ENCODE data around the gene PDE11A. TPM values are rescaled to one million over a fixed set of nuclear protein-coding genes. Genes with fewer than 3 reads are reported as not detected.
"Not testable (repeated sequence)": the region's sequence is repeated elsewhere in the genome, so short reads cannot be mapped to it uniquely, and the experiment has no call there.

PDE11A gene
- polyA plus RNA-seq, 1 donor, result 1.5 TPM

- Histone ChIP-seq H3K27ac (ENCODE audit: low read length) (no peak overlapping the region), H3K36me3 (ENCODE audit: control insufficient read depth, insufficient read depth, low read length) (no peaks in the 10 kb centered on the region), H3K4me1 (ENCODE audit: control insufficient read depth, insufficient read depth, low read length) (no peaks in the 10 kb centered on the region), H3K9me3 (ENCODE audit: control insufficient read depth, low read depth, low read length) (no peaks in the 10 kb centered on the region), H3K4me3 (ENCODE audit: low read length) (no peak overlapping the region), H3K27me3 (ENCODE audit: control insufficient read depth, insufficient read depth, low read length) (no peaks in the 10 kb centered on the region)
- 0% methylated on average over 1 of the region's 2 CpGs for WGBS (ENCODE audit: insufficient coverage, low lambda C conversion rate)
- peak; percentile 30 to 44 for DNase-seq
These were observed 89.3 kb downstream of the PDE11A start for GRCh38 chr2:177983183-177983788.

GRCh38 chr2:177972782-177973181 lies 99.8 kb downstream of the PDE11A start:
- Histone ChIP-seq H3K9me3 (ENCODE audit: control insufficient read depth, low read depth, low read length) (no peaks in the 10 kb centered on the region), H3K27ac (ENCODE audit: low read length) (no peak overlapping the region), H3K36me3 (ENCODE audit: control insufficient read depth, insufficient read depth, low read length) (no peaks in the 10 kb centered on the region), H3K4me3 (ENCODE audit: low read length) (no peak overlapping the region), H3K27me3 (ENCODE audit: control insufficient read depth, insufficient read depth, low read length) (no peaks in the 10 kb centered on the region), H3K4me1 (ENCODE audit: control insufficient read depth, insufficient read depth, low read length) (peaks cover 8% of the 10 kb centered on the region)
- no CpG with 5 or more reads among the region's 8 CpGs for WGBS (ENCODE audit: insufficient coverage, low lambda C conversion rate)
- DNase-seq, result no peak

GRCh38 chr2:177972123-177972522 lies 100.5 kb downstream of the PDE11A start:
- Histone ChIP-seq H3K4me1 (ENCODE audit: control insufficient read depth, insufficient read depth, low read length) (peaks cover 8% of the 10 kb centered on the region), H3K36me3 (ENCODE audit: control insufficient read depth, insufficient read depth, low read length) (no peaks in the 10 kb centered on the region), H3K27me3 (ENCODE audit: control insufficient read depth, insufficient read depth, low read length) (no peaks in the 10 kb centered on the region), H3K4me3 (ENCODE audit: low read length) (no peak overlapping the region), H3K27ac (ENCODE audit: low read length) (no peak overlapping the region), H3K9me3 (ENCODE audit: control insufficient read depth, low read depth, low read length) (no peaks in the 10 kb centered on the region)
- DNase-seq, result no peak

GRCh38 chr2:177970670-177971454 lies 101.7 kb downstream of the PDE11A start:
- no peaks in the 10 kb centered on the region for H3K36me3 ChIP-seq (ENCODE audit: control insufficient read depth, insufficient read depth, low read length)
- H3K4me3 ChIP-seq (ENCODE audit: low read length), result no peak overlapping the region
- H3K4me1 ChIP-seq (ENCODE audit: control insufficient read depth, insufficient read depth, low read length), result peaks cover 8% of the 10 kb centered on the region
- no peaks in the 10 kb centered on the region for H3K27me3 ChIP-seq (ENCODE audit: control insufficient read depth, insufficient read depth, low read length)
- peak; percentile 58 to 83 for DNase-seq
- WGBS (ENCODE audit: insufficient coverage, low lambda C conversion rate), result 90% methylated on average over 2 of the region's 3 CpGs
- H3K27ac ChIP-seq (ENCODE audit: low read length), result peak overlapping the region; percentile 41
- H3K9me3 ChIP-seq (ENCODE audit: control insufficient read depth, low read depth, low read length), result no peaks in the 10 kb centered on the region

- Histone ChIP-seq H3K27me3 (ENCODE audit: control insufficient read depth, insufficient read depth, low read length) (no peaks in the 10 kb centered on the region), H3K27ac (ENCODE audit: low read length) (no peak overlapping the region), H3K9me3 (ENCODE audit: control insufficient read depth, low read depth, low read length) (no peaks in the 10 kb centered on the region), H3K4me1 (ENCODE audit: control insufficient read depth, insufficient read depth, low read length) (no peaks in the 10 kb centered on the region), H3K36me3 (ENCODE audit: control insufficient read depth, insufficient read depth, low read length) (no peaks in the 10 kb centered on the region), H3K4me3 (ENCODE audit: low read length) (no peak overlapping the region)
- no CpG with 5 or more reads among the region's 1 CpG for WGBS (ENCODE audit: insufficient coverage, low lambda C conversion rate)
- DNase-seq, result no peak
These were observed 107.7 kb downstream of the PDE11A start for GRCh38 chr2:177964892-177965291.

- WGBS (ENCODE audit: insufficient coverage, low lambda C conversion rate), result no CpG with 5 or more reads among the region's 1 CpG
- Histone ChIP-seq H3K4me3 (ENCODE audit: low read length) (no peak overlapping the region), H3K4me1 (ENCODE audit: control insufficient read depth, insufficient read depth, low read length) (no peaks in the 10 kb centered on the region), H3K27ac (ENCODE audit: low read length) (no peak overlapping the region), H3K36me3 (ENCODE audit: control insufficient read depth, insufficient read depth, low read length) (no peaks in the 10 kb centered on the region), H3K9me3 (ENCODE audit: control insufficient read depth, low read depth, low read length) (no peaks in the 10 kb centered on the region), H3K27me3 (ENCODE audit: control insufficient read depth, insufficient read depth, low read length) (no peaks in the 10 kb centered on the region)
- no peak for DNase-seq
These were observed 120.4 kb downstream of the PDE11A start for GRCh38 chr2:177952151-177952550.

DNA sequence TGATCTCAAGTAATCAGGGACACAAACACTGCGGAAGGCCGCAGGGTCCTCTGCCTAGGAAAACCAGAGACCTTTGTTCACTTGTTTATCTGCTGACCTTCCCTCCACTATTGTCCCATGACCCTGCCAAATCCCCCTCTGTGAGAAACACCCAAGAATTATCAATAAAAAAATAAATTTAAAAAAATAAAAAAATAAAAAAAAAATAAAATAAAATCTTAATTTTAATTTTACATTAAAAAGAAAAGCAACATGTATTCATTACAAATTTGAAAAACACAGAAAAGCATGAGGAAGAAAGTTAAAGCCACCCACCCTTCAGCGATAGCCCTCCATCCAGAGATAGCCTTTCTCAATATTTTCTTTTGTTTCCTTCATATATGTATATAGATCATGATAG lies 125.0 kb downstream of the PDE11A start:
- no CpG with 5 or more reads among the region's 3 CpGs for WGBS (ENCODE audit: insufficient coverage, low lambda C conversion rate)
- not testable (repeated sequence) for H3K27me3 ChIP-seq (ENCODE audit: control insufficient read depth, insufficient read depth, low read length); H3K27ac ChIP-seq (ENCODE audit: low read length); H3K4me1 ChIP-seq (ENCODE audit: control insufficient read depth, insufficient read depth, low read length); DNase-seq; H3K4me3 ChIP-seq (ENCODE audit: low read length); H3K36me3 ChIP-seq (ENCODE audit: control insufficient read depth, insufficient read depth, low read length); H3K9me3 ChIP-seq (ENCODE audit: control insufficient read depth, low read depth, low read length)

GRCh38 chr2:177944530-177944929 lies 128.0 kb downstream of the PDE11A start:
- no CpG with 5 or more reads among the region's 14 CpGs for WGBS (ENCODE audit: insufficient coverage, low lambda C conversion rate)
- not testable (repeated sequence) for DNase-seq; H3K36me3 ChIP-seq (ENCODE audit: control insufficient read depth, insufficient read depth, low read length); H3K4me1 ChIP-seq (ENCODE audit: control insufficient read depth, insufficient read depth, low read length); H3K9me3 ChIP-seq (ENCODE audit: control insufficient read depth, low read depth, low read length); H3K27me3 ChIP-seq (ENCODE audit: control insufficient read depth, insufficient read depth, low read length); H3K27ac ChIP-seq (ENCODE audit: low read length); H3K4me3 ChIP-seq (ENCODE audit: low read length)

DNA sequence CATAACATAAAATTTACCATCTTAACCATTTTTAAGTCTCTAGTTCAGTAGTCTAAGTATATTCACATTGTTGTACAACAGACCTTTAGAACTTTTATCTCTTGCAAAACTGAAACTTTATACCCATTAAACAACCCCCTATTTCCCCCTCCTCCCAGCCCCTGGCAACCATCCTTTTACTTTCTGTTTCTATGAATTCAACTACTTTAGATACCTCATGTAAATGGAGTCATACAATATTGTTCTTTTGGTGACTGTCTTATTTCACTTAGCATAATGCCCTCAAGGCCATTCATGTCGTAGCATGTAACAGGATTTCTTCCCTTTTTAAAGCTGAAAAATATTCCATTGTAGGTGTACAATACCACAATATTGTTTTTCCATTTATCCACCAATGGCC lies 129.8 kb downstream of the PDE11A start:
- Histone ChIP-seq H3K27me3 (ENCODE audit: control insufficient read depth, insufficient read depth, low read length) (no peaks in the 10 kb centered on the region), H3K36me3 (ENCODE audit: control insufficient read depth, insufficient read depth, low read length) (no peaks in the 10 kb centered on the region), H3K27ac (ENCODE audit: low read length) (no peak overlapping the region), H3K4me1 (ENCODE audit: control insufficient read depth, insufficient read depth, low read length) (no peaks in the 10 kb centered on the region), H3K4me3 (ENCODE audit: low read length) (no peak overlapping the region), H3K9me3 (ENCODE audit: control insufficient read depth, low read depth, low read length) (peaks cover 8% of the 10 kb centered on the region)
- 80% methylated on average over 1 of the region's 1 CpG for WGBS (ENCODE audit: insufficient coverage, low lambda C conversion rate)
- DNase-seq, result peak; percentile 5 to 55

- H3K36me3 ChIP-seq (ENCODE audit: control insufficient read depth, insufficient read depth, low read length), result no peaks in the 10 kb centered on the region
- no peak overlapping the region for H3K4me3 ChIP-seq (ENCODE audit: low read length)
- WGBS (ENCODE audit: insufficient coverage, low lambda C conversion rate), result 100% methylated on average over 2 of the region's 2 CpGs
- no peak for DNase-seq
- H3K4me1 ChIP-seq (ENCODE audit: control insufficient read depth, insufficient read depth, low read length), result no peaks in the 10 kb centered on the region
- H3K27me3 ChIP-seq (ENCODE audit: control insufficient read depth, insufficient read depth, low read length), result no peaks in the 10 kb centered on the region
- H3K9me3 ChIP-seq (ENCODE audit: control insufficient read depth, low read depth, low read length), result no peaks in the 10 kb centered on the region
- H3K27ac ChIP-seq (ENCODE audit: low read length), result no peak overlapping the region
These were observed 133.4 kb downstream of the PDE11A start for GRCh38 chr2:177939211-177939610.

GRCh38 chr2:177930916-177931315 lies 141.7 kb downstream of the PDE11A start:
- H3K4me1 ChIP-seq (ENCODE audit: control insufficient read depth, insufficient read depth, low read length), result no peaks in the 10 kb centered on the region
- H3K27me3 ChIP-seq (ENCODE audit: control insufficient read depth, insufficient read depth, low read length), result no peaks in the 10 kb centered on the region
- no peak overlapping the region for H3K27ac ChIP-seq (ENCODE audit: low read length)
- H3K9me3 ChIP-seq (ENCODE audit: control insufficient read depth, low read depth, low read length), result no peaks in the 10 kb centered on the region
- H3K36me3 ChIP-seq (ENCODE audit: control insufficient read depth, insufficient read depth, low read length), result no peaks in the 10 kb centered on the region
- no peak overlapping the region for H3K4me3 ChIP-seq (ENCODE audit: low read length)
- 88% methylated on average over 1 of the region's 4 CpGs for WGBS (ENCODE audit: insufficient coverage, low lambda C conversion rate)
- no peak for DNase-seq

Data from large intestine (tissue), 3 donors.